WTC11 (cell line): ENCODE measurements around the gene UBL3. TPM values are rescaled to one million over a fixed set of nuclear protein-coding genes. Genes with fewer than 3 reads are reported as not detected.

ENCODE experiments used
- ATAC-seq: fragments of 200-7000 bp; cut with Tn5 transposase; 2 replicates; pipeline ENCODE4 v1.10.0; 2021; ENCODE audit warnings: mild to moderate bottlenecking, moderate library complexity
- CTCF ChIA-PET: fragments of 300-600 bp; sonication (Branson Sonifier 250); formaldehyde crosslinking; loops from one replicate; lab custom pipeline; 2021; ENCODE audit warnings: antibody characterized with exemption; lab: Charles Lee
- POLR2A ChIA-PET: fragments of 350-600 bp; sonication (Branson Sonifier 250); formaldehyde crosslinking; loops from one replicate; lab custom pipeline; 2021; ENCODE audit warnings: antibody characterized with exemption; lab: Charles Lee
- DNase-seq: peaks from one replicate; pipeline ENCODE4 v3.0.0; 2021; ENCODE audit warnings: low spot score
- H3K27ac Mint-ChIP-seq: 2 replicates; pipeline ENCODE4 v1.8.0; 2021; ENCODE audit warnings: mixed read lengths
- H3K27me3 Mint-ChIP-seq: 2 replicates; pipeline ENCODE4 v1.8.0; 2021; ENCODE audit warnings: low read depth, mild to moderate bottlenecking, moderate library complexity, mixed read lengths
- H3K36me3 Mint-ChIP-seq: 2 replicates; pipeline ENCODE4 v1.8.0; 2021; ENCODE audit warnings: mixed read lengths
- H3K4me1 Mint-ChIP-seq: 2 replicates; pipeline ENCODE4 v1.8.0; 2022; ENCODE audit warnings: mixed read lengths
- H3K4me3 Mint-ChIP-seq: 2 replicates; pipeline ENCODE4 v1.8.0; 2021; ENCODE audit warnings: mild to moderate bottlenecking, moderate library complexity, mixed read lengths
- H3K9me3 Mint-ChIP-seq: 2 replicates; pipeline ENCODE4 v1.8.0; 2021; ENCODE audit warnings: mixed read lengths
- ATF6 ChIP-seq: sonication (generic); formaldehyde crosslinking; IDR thresholded peaks from 2 replicates; pipeline ENCODE4 v1.8.1; 2023; ENCODE audit warnings: mild to moderate bottlenecking, missing genetic modification reagents
- CBFB ChIP-seq: sonication (generic); formaldehyde crosslinking; IDR thresholded peaks from 2 replicates; pipeline ENCODE4 v1.8.1; 2022; ENCODE audit warnings: mild to moderate bottlenecking, low read depth, missing genetic modification reagents
- CREM ChIP-seq: sonication (generic); formaldehyde crosslinking; IDR thresholded peaks from 2 replicates; pipeline ENCODE4 v1.8.1; 2022; ENCODE audit warnings: mild to moderate bottlenecking, missing genetic modification reagents, moderate library complexity
- E2F5 ChIP-seq: sonication (generic); formaldehyde crosslinking; IDR thresholded peaks from 2 replicates; pipeline ENCODE4 v1.8.1; 2022; ENCODE audit warnings: mild to moderate bottlenecking, moderate library complexity, missing genetic modification reagents
- ELF4 ChIP-seq: sonication (generic); formaldehyde crosslinking; IDR thresholded peaks from 2 replicates; pipeline ENCODE4 v1.8.1; 2022; ENCODE audit warnings: low read depth, mild to moderate bottlenecking, moderate library complexity, missing genetic modification reagents
- FOXK1 ChIP-seq: sonication (generic); formaldehyde crosslinking; IDR thresholded peaks from 2 replicates; pipeline ENCODE4 v1.8.0; 2022; ENCODE audit warnings: mild to moderate bottlenecking, moderate library complexity, missing genetic modification reagents
- GABPB1 ChIP-seq: sonication (generic); formaldehyde crosslinking; IDR thresholded peaks from 2 replicates; pipeline ENCODE4 v1.8.1; 2023; ENCODE audit warnings: mild to moderate bottlenecking, missing genetic modification reagents
- HMGA2 ChIP-seq: fragments of 250-450 bp; sonication (Bioruptor Pico); IDR thresholded peaks from 2 replicates; pipeline ENCODE4 v1.4.0; 2021; ENCODE audit warnings: mild to moderate bottlenecking, moderate library complexity
- JUN ChIP-seq: sonication (generic); formaldehyde crosslinking; IDR thresholded peaks from 2 replicates; pipeline ENCODE4 v1.8.0; 2023; ENCODE audit warnings: mild to moderate bottlenecking, missing genetic modification reagents
- MYBL2 ChIP-seq: sonication (generic); formaldehyde crosslinking; IDR thresholded peaks from 2 replicates; pipeline ENCODE4 v1.8.1; 2023; ENCODE audit warnings: mild to moderate bottlenecking, moderate library complexity, missing genetic modification reagents
- NFE2L1 ChIP-seq: sonication (generic); formaldehyde crosslinking; IDR thresholded peaks from 2 replicates; pipeline ENCODE4 v1.8.1; 2023; ENCODE audit warnings: missing genetic modification reagents
- NFYB ChIP-seq: sonication (generic); formaldehyde crosslinking; conservative IDR thresholded peaks from 2 replicates; pipeline ENCODE4 v1.8.0; 2022; ENCODE audit warnings: low read depth, missing genetic modification reagents
- NR1H2 ChIP-seq: sonication (generic); formaldehyde crosslinking; IDR thresholded peaks from 2 replicates; pipeline ENCODE4 v1.9.0; 2021; ENCODE audit warnings: mild to moderate bottlenecking, moderate library complexity, missing genetic modification reagents
- OVOL2 ChIP-seq: fragments of 250-450 bp; sonication (Bioruptor Pico); IDR thresholded peaks from 2 replicates; pipeline ENCODE4 v1.9.0; 2021; ENCODE audit warnings: mild to moderate bottlenecking, borderline replicate concordance
- RORB ChIP-seq: fragments of 250-450 bp; sonication (Bioruptor Pico); IDR thresholded peaks from 2 replicates; pipeline ENCODE4 v1.9.0; 2021; ENCODE audit warnings: mild to moderate bottlenecking
- ZNF138 ChIP-seq: sonication (generic); formaldehyde crosslinking; conservative IDR thresholded peaks from 2 replicates; pipeline ENCODE4 v1.8.1; 2022; ENCODE audit warnings: mild to moderate bottlenecking, moderate library complexity, missing genetic modification reagents
- ZNF416 ChIP-seq: fragments of 250-450 bp; sonication (Bioruptor Pico); IDR thresholded peaks from 2 replicates; pipeline ENCODE4 v1.9.0; 2021; ENCODE audit warnings: mild to moderate bottlenecking, inconsistent platforms
- ZNF423 ChIP-seq: fragments of 250-450 bp; sonication (Bioruptor Pico); IDR thresholded peaks from 2 replicates; pipeline ENCODE4 v2.1.2; 2022; ENCODE audit warnings: mild to moderate bottlenecking, moderate library complexity
- ZNF425 ChIP-seq: fragments of 250-450 bp; sonication (Bioruptor Pico); conservative IDR thresholded peaks from 2 replicates; pipeline ENCODE4 v1.9.0; 2021; ENCODE audit warnings: mild to moderate bottlenecking
- ZNF512 ChIP-seq: sonication (generic); formaldehyde crosslinking; IDR thresholded peaks from 2 replicates; pipeline ENCODE4 v1.8.1; 2022; ENCODE audit warnings: missing genetic modification reagents, borderline replicate concordance
- ZNF671 ChIP-seq: fragments of 250-450 bp; sonication (Bioruptor Pico); IDR thresholded peaks from 2 replicates; pipeline ENCODE4 v1.8.0; 2021; ENCODE audit warnings: mild to moderate bottlenecking
- total RNA-seq: library from RNA; stranded (reverse); gene quantifications from 3 replicates; pipeline ENCODE4 v1.2.3, GENCODE V29; 2021
- TF ChIP-seq, protein P1 (sequence below): sonication (generic); formaldehyde crosslinking; IDR thresholded peaks from 2 replicates; pipeline ENCODE4 v1.8.0; 2023; ENCODE audit warnings: mild to moderate bottlenecking, missing genetic modification reagents
- TF ChIP-seq, protein P2 (sequence below): fragments of 250-450 bp; sonication (Bioruptor Pico); IDR thresholded peaks from 2 replicates; pipeline ENCODE4 v1.9.0; 2021; ENCODE audit warnings: mild to moderate bottlenecking

Gene UBL3
- total RNA-seq, 1 experiment from 2014 or later: 15.5 TPM

- TF ChIP-seq, protein P1, sequence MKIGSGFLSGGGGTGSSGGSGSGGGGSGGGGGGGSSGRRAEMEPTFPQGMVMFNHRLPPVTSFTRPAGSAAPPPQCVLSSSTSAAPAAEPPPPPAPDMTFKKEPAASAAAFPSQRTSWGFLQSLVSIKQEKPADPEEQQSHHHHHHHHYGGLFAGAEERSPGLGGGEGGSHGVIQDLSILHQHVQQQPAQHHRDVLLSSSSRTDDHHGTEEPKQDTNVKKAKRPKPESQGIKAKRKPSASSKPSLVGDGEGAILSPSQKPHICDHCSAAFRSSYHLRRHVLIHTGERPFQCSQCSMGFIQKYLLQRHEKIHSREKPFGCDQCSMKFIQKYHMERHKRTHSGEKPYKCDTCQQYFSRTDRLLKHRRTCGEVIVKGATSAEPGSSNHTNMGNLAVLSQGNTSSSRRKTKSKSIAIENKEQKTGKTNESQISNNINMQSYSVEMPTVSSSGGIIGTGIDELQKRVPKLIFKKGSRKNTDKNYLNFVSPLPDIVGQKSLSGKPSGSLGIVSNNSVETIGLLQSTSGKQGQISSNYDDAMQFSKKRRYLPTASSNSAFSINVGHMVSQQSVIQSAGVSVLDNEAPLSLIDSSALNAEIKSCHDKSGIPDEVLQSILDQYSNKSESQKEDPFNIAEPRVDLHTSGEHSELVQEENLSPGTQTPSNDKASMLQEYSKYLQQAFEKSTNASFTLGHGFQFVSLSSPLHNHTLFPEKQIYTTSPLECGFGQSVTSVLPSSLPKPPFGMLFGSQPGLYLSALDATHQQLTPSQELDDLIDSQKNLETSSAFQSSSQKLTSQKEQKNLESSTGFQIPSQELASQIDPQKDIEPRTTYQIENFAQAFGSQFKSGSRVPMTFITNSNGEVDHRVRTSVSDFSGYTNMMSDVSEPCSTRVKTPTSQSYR (CRISPR knock-in tag): no peak
- TF ChIP-seq MYBL2 (CRISPR knock-in tag) (no peak), ZNF425 (CRISPR knock-in tag) (no peak), ZNF138 (CRISPR knock-in tag) (no peak), FOXK1 (CRISPR knock-in tag) (no peak), ZNF423 (CRISPR knock-in tag) (no peak), ELF4 (CRISPR knock-in tag) (no peak)
- TF ChIP-seq, protein P2, sequence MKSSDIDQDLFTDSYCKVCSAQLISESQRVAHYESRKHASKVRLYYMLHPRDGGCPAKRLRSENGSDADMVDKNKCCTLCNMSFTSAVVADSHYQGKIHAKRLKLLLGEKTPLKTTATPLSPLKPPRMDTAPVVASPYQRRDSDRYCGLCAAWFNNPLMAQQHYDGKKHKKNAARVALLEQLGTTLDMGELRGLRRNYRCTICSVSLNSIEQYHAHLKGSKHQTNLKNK (CRISPR knock-in tag): no peak
- TF ChIP-seq, all 79 proteins: peak for 0
Observed at GRCh38 chr13:29882076-29882475, 31.7 kb upstream of the UBL3 start (continued).

- H3K27me3 Mint-ChIP-seq: no peaks in the 10 kb centered on the region
- peaks cover 53% of the 10 kb centered on the region for H3K4me1 Mint-ChIP-seq
- no peak overlapping the region for H3K27ac Mint-ChIP-seq
- no peaks in the 10 kb centered on the region for H3K9me3 Mint-ChIP-seq
- ATAC-seq: no peak
- ChIA-PET CTCF (interaction anchor here (1.0 to 1.1 kb wide), 2 partner anchors 46 to 236 kb away, joined by 3 to 4 read pairs; no protein-coding TSS in a partner anchor), POLR2A (no interaction called here)
- no peaks in the 10 kb centered on the region for H3K36me3 Mint-ChIP-seq
- no peak for DNase-seq
- no peak overlapping the region for H3K4me3 Mint-ChIP-seq
- TF ChIP-seq OVOL2 (CRISPR knock-in tag): no peak
- TF ChIP-seq ZNF416 (CRISPR knock-in tag): no peak
- no peak for TF ChIP-seq JUN (CRISPR knock-in tag)
Observed at GRCh38 chr13:29878101-29878500, 27.7 kb upstream of the UBL3 start.

GRCh38 chr13:29877456-29878078, 27.1 kb upstream of the UBL3 start:
- H3K9me3 Mint-ChIP-seq: no peaks in the 10 kb centered on the region
- no peak overlapping the region for H3K27ac Mint-ChIP-seq
- no peak for ATAC-seq
- no peaks in the 10 kb centered on the region for H3K27me3 Mint-ChIP-seq
- POLR2A ChIA-PET: no interaction called here
- CTCF ChIA-PET: interaction anchor here (1.0 to 1.1 kb wide), 2 partner anchors 47 to 237 kb away, joined by 3 to 4 read pairs; no protein-coding TSS in a partner anchor
- H3K4me1 Mint-ChIP-seq: peaks cover 53% of the 10 kb centered on the region
- TF ChIP-seq NFE2L1 (CRISPR knock-in tag) (no peak), RORB (CRISPR knock-in tag) (no peak), NR1H2 (CRISPR knock-in tag) (no peak), OVOL2 (CRISPR knock-in tag) (no peak), ZNF512 (CRISPR knock-in tag) (no peak), CBFB (CRISPR knock-in tag) (no peak), NFYB (no peak), ZNF671 (CRISPR knock-in tag) (no peak), ATF6 (no peak), HMGA2 (CRISPR knock-in tag) (no peak), CREM (CRISPR knock-in tag) (no peak), GABPB1 (CRISPR knock-in tag) (no peak), E2F5 (no peak)
- TF ChIP-seq, all 79 proteins: peak for 0
- Mint-ChIP-seq H3K4me3 (no peak overlapping the region), H3K36me3 (no peaks in the 10 kb centered on the region)
- DNase-seq: no peak
